Measurements from ENCODE around the gene PIK3AP1.
"Not testable (repeated sequence)": the region's sequence is repeated elsewhere in the genome, so short reads cannot be mapped to it uniquely, and the experiment has no call there.

The PIK3AP1 gene

GRCh38 chr10:96586419-96587263 lies 133.7 kb downstream of the PIK3AP1 start, which contains the start of gene TM9SF3:
Gene TM9SF3, minus strand, starts transcription at chr10:96587012. Its CDS starts 177 bp downstream, at chr10:96586835.
- in situ Hi-C loops (cut with HindIII; ENCODE audit: low sequenced_read_pairs): no loop called here

GRCh38 chr10:96585736-96586418 lies 134.4 kb downstream of the PIK3AP1 start:
- in situ Hi-C loops (cut with HindIII; ENCODE audit: low sequenced_read_pairs): no loop called here

GRCh38 chr10:96584474-96584873 lies 135.8 kb downstream of the PIK3AP1 start:
- in situ Hi-C loops (cut with HindIII; ENCODE audit: low sequenced_read_pairs): no loop called here

GRCh38 chr10:96584035-96584434 lies 136.3 kb downstream of the PIK3AP1 start:
- in situ Hi-C loops (cut with HindIII; ENCODE audit: low sequenced_read_pairs): no loop called here

- in situ Hi-C loops (cut with HindIII; ENCODE audit: low sequenced_read_pairs): no loop called here
Observed at GRCh38 chr10:96579133-96579532, 141.2 kb downstream of the PIK3AP1 start.

- in situ Hi-C loops (cut with HindIII; ENCODE audit: low sequenced_read_pairs): no loop called here
Observed at GRCh38 chr10:96578633-96579032, 141.7 kb downstream of the PIK3AP1 start.

GRCh38 chr10:96578022-96578421 lies 142.3 kb downstream of the PIK3AP1 start:
- in situ Hi-C loops (cut with HindIII; ENCODE audit: low sequenced_read_pairs): no loop called here

GRCh38 chr10:96577069-96577468 lies 143.2 kb downstream of the PIK3AP1 start:
- in situ Hi-C loops (cut with HindIII; ENCODE audit: low sequenced_read_pairs): no loop called here

GRCh38 chr10:96576277-96576980 lies 143.9 kb downstream of the PIK3AP1 start:
- in situ Hi-C loops (cut with HindIII; ENCODE audit: low sequenced_read_pairs): no loop called here

GRCh38 chr10:96574564-96574963 lies 145.8 kb downstream of the PIK3AP1 start:
- in situ Hi-C loops (cut with HindIII; ENCODE audit: low sequenced_read_pairs): not testable (repeated sequence)

GRCh38 chr10:96573036-96573435 lies 147.3 kb downstream of the PIK3AP1 start:
- in situ Hi-C loops (cut with HindIII; ENCODE audit: low sequenced_read_pairs): no loop called here

- in situ Hi-C loops (cut with HindIII; ENCODE audit: low sequenced_read_pairs): no loop called here
Observed at GRCh38 chr10:96570983-96571964, 149.0 kb downstream of the PIK3AP1 start.

- in situ Hi-C loops (cut with HindIII; ENCODE audit: low sequenced_read_pairs): no loop called here
Observed at GRCh38 chr10:96570511-96570910, 149.8 kb downstream of the PIK3AP1 start.

- in situ Hi-C loops (cut with HindIII; ENCODE audit: low sequenced_read_pairs): no loop called here
Observed at GRCh38 chr10:96568402-96568801, 151.9 kb downstream of the PIK3AP1 start.

- in situ Hi-C loops (cut with HindIII; ENCODE audit: low sequenced_read_pairs): no loop called here
Observed at GRCh38 chr10:96565774-96566173, 154.5 kb downstream of the PIK3AP1 start.

GRCh38 chr10:96560966-96561887 lies 159.1 kb downstream of the PIK3AP1 start:
- in situ Hi-C loops (cut with HindIII; ENCODE audit: low sequenced_read_pairs): no loop called here

GRCh38 chr10:96560489-96560888 lies 159.8 kb downstream of the PIK3AP1 start:
- in situ Hi-C loops (cut with HindIII; ENCODE audit: low sequenced_read_pairs): no loop called here

- in situ Hi-C loops (cut with HindIII; ENCODE audit: low sequenced_read_pairs): no loop called here
Observed at GRCh38 chr10:96556003-96556402, 164.3 kb downstream of the PIK3AP1 start.

- in situ Hi-C loops (cut with HindIII; ENCODE audit: low sequenced_read_pairs): no loop called here
Observed at GRCh38 chr10:96555330-96555729, 165.0 kb downstream of the PIK3AP1 start.

Data from DLD1 (cell line).